Measurements from ENCODE around the gene PLXNB1.
"Not testable (repeated sequence)": the region's sequence is repeated elsewhere in the genome, so short reads cannot be mapped to it uniquely, and the experiment has no call there.

Gene PLXNB1

GRCh38 chr3:48429960-48430707 is at the start of gene PLXNB1:
Gene PLXNB1 (minus strand): TSS chr3:48430086. CDS start chr3:48424611, 5,475 bp downstream.
- no peak for DNase-seq (ENCODE audit: low read depth)

- no peak for DNase-seq (ENCODE audit: low read depth)
These were observed 49.0 kb upstream of the PLXNB1 start for GRCh38 chr3:48478626-48479555.

GRCh38 chr3:48477959-48478520 is 48.2 kb upstream of the PLXNB1 start:
- no peak for DNase-seq (ENCODE audit: low read depth)

GRCh38 chr3:48476426-48477053 is 46.7 kb upstream of the PLXNB1 start:
- DNase-seq (ENCODE audit: low read depth) = no peak

DNA sequence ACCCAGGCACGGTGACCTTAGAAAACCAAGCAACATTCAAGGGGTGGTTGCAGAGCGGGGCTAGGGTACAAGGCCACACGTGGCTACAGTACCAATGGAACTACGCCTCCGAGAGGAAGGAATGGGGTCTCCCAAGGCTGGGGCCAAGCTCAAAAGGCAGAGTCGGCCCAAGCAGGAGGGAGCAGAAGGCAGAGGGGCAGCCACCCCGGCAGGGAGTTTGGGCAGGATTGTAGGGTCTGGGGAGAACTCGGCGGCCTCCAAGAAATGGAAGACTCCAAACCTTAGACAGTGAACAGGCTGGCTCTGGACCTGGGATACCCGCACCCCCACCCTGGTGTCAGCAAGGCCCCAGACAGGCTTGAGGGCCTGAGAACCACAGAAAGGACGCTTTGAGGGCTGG is 45.3 kb upstream of the PLXNB1 start:
- DNase-seq (ENCODE audit: low read depth) = no peak

DNA sequence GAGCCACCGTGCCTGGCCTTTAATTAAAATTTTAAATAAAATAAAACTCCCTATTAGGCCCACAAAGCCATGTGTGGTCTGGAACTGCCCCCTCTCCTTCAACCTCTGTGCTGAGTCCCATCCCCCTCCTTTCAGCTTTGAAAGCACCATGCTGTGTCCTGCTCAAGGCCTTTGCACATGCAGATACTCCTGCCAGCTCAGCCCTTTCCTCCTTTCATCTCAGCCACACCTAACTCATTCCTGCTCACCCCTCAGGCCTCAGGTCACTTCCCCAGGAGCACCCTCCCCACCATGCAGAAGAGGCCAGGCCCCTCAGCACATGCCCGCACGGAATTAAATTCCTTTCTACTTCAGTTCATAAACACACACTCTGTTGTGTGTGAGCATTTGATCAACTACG is 44.7 kb upstream of the PLXNB1 start:
- DNase-seq (ENCODE audit: low read depth) = no peak

- DNase-seq (ENCODE audit: low read depth) = not testable (repeated sequence)
These were observed 44.1 kb upstream of the PLXNB1 start for GRCh38 chr3:48474031-48474430.

GRCh38 chr3:48473617-48473952 is 43.7 kb upstream of the PLXNB1 start:
- DNase-seq (ENCODE audit: low read depth) = no peak

DNA sequence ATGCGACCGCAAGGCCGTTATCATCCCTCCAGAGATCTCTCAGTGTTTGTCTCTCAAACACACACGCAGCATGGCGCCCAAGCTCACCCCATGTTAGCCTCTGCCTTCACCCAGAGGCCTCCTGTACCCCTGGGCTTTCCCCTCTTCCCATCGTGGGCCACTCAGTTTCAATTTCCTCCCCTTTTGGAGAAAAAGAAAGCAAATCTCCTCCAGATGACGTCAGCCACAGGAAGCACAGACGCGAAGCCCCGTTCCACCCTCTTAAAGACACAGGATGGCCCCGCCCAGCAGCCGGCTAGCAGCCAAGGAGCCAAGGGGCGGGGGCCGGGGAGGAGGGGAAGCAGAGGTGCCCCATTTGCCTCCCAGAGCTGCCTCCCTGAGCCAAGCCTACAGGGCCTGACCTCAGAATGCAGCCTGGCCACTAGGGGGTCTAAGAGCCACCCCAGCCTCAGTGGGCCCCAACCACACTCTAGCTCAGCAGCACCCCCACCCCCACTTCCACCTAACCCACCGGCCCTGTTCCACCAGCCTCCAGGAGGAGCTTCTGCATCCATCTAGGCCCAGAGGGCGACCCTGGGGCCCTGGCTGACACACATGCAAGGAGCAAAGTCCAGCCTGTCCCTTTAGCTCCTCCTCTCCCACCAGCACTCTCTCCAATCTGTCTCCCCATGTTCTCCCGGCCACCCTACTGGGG is 43.2 kb upstream of the PLXNB1 start:
- DNase-seq (ENCODE audit: low read depth) = peak; percentile 90

DNA sequence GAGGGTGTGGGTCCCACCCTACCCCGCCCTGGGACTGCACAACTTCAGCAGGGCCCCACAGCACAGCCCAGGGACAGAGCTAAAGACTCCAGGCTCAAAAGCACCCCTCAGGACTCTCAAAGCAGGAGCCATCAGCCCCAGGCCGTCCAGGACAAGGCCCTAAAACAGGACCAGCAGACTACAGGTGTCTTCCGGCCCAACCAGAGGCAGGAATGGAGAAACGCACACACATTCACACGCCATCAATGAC is 42.7 kb upstream of the PLXNB1 start:
- no peak for DNase-seq (ENCODE audit: low read depth)

GRCh38 chr3:48470286-48470685 is 40.4 kb upstream of the PLXNB1 start:
- no peak for DNase-seq (ENCODE audit: low read depth)

- no peak for DNase-seq (ENCODE audit: low read depth)
These were observed 39.4 kb upstream of the PLXNB1 start for GRCh38 chr3:48469046-48469915.

GRCh38 chr3:48468329-48468731 is 38.4 kb upstream of the PLXNB1 start:
- no peak for DNase-seq (ENCODE audit: low read depth)

- no peak for DNase-seq (ENCODE audit: low read depth)
These were observed 37.8 kb upstream of the PLXNB1 start for GRCh38 chr3:48467473-48468267.

DNA sequence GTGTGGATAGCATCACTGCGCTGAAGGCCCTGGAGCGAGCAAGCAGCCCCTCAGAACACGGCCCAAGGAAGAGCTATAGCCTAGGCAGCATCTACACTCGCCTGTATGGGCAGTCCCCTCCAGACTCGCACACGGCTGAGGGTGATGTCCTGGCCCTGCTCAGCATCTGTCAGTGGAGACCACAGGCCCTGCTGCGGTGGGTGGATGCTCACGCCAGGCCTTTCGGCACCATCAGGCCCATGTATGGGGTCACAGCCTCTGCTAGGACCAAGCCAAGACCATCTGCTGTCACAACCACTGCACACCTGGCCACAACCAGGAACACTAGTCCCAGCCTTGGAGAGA is 37.2 kb upstream of the PLXNB1 start:
- DNase-seq (ENCODE audit: low read depth) = no peak

DNA sequence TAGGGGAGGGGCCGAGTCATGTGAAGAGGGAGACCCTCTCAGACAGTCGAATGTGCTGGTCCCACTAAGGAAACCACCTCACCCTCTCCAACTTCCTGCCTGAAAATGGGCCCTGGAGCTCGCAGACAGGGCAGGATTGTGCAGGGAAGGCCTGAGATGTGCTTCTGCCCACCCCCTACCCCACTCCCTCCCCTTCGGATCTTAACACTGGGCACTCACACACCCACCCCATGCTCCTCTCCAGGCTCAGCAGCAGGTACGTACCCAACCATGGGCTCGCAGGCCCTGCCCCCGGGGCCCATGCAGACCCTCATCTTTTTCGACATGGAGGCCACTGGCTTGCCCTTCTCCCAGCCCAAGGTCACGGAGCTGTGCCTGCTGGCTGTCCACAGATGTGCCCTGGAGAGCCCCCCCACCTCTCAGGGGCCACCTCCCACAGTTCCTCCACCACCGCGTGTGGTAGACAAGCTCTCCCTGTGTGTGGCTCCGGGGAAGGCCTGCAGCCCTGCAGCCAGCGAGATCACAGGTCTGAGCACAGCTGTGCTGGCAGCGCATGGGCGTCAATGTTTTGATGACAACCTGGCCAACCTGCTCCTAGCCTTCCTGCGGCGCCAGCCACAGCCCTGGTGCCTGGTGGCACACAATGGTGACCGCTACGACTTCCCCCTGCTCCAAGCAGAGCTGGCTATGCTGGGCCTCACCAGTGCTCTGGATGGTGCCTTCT is 36.7 kb upstream of the PLXNB1 start:
- DNase-seq (ENCODE audit: low read depth) = no peak

DNA sequence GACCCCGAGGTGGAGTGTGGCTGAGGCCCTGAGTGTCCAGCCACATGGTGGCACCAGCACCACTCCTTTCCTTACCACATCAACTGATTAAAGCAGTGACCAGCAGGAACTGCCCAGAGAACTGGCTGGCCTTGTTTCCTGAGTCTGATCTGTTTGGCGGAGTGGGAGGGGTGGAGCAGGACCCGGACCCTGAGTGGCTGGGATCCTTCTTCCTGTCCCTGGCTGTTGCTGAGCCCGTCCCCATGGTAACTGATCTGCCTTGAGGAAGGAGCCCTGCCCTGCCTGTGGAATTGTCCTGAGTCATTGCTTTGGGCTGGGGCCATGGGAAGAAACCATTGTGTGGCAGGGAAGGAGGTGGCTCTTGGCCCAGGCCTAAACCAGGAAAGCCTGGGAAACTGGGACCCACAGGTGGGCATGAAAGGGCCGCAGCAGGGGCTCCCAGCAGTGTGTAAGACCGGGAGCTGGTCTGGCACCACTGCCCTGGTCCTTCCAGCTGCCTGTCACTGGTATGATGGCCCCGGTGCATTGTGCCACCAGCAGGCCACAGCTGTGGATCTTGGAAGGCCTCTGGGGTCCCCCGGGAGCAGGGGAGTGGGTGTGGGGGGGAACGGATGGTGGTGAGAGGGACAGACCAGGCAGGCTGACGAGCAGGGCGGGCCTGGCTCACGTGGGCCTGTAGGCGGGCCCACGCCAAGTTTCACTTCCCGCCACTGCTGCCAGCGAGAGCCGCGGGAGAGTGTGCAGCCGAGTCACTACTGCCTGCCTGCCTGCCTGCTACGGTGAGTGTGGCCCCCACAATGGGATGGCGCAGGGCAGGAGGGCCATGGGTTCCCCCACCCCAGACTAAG is 35.9 kb upstream of the PLXNB1 start:
- DNase-seq (ENCODE audit: low read depth) = peak; percentile 54

- DNase-seq (ENCODE audit: low read depth) = no peak
These were observed 35.3 kb upstream of the PLXNB1 start for GRCh38 chr3:48465237-48465530.

GRCh38 chr3:48464713-48465221 is 34.9 kb upstream of the PLXNB1 start:
- DNase-seq (ENCODE audit: low read depth) = no peak
